ENCODE measurements around the gene PRICKLE2. TPM values are rescaled to one million over a fixed set of nuclear protein-coding genes. Genes with fewer than 3 reads are reported as not detected.

PRICKLE2 gene
- total RNA-seq, 4 donors from 2014 or later = 26.2 to 87.3 (median 47.9) TPM

DNA sequence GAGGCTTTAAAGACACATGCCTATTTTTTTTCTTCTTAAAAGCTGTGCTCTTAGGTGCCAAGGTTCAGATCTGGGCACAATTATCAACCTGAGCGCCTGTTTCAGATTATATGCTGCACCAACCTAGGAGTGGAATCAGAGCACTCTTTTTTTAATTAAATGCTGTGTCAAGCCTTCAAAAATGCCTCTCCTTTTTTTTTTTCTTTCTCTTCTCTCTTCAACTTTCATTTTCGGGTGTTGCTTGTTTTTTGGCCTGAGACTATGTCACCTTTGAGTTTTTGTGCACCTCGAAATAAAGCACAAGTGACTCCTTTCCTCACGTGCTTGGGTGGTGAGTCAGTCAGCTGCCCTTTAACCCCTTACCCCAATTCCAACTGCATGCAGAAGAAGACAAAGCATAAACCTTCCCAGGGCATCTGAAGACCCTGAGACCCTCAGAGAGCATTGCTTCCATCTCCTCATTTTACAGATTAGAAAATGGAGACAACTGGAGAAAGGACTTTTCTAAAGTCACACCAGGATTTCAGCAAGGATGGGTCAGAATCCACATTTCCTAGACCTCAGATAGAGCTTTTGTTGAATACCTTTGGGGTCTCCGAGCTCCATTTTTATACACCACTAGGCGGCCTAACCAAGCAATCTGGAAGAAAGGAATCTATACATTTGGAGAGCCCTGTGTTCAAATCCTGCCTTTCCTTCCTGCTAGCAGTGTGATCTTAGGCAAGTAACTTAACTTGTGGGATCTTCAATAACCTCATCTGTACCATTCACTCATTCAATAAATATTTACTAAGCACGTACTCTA is 631 bp upstream of the PRICKLE2 start:
- TF ChIP-seq CTCF (IDR thresholded peaks at IDR 0.05) (no peak), POLR2A (IDR thresholded peaks at IDR 0.05) (no peak)
- peaks cover 11 to 20% of the 10 kb centered on the region in 2 donors for H3K4me1 ChIP-seq
- peak overlapping the region; percentile 76 to 87 for H3K27ac ChIP-seq
- DNase-seq = no peak
- H3K36me3 ChIP-seq = no peaks in the 10 kb centered on the region
- no peaks in the 10 kb centered on the region for H3K9me3 ChIP-seq
- intact Hi-C loops (cut with DNase I; ENCODE audit: low total_unique reads) = no loop called here
- H3K27me3 ChIP-seq = no peaks in the 10 kb centered on the region
- H3K4me3 ChIP-seq = peak overlapping the region; percentile 25 to 29

DNA sequence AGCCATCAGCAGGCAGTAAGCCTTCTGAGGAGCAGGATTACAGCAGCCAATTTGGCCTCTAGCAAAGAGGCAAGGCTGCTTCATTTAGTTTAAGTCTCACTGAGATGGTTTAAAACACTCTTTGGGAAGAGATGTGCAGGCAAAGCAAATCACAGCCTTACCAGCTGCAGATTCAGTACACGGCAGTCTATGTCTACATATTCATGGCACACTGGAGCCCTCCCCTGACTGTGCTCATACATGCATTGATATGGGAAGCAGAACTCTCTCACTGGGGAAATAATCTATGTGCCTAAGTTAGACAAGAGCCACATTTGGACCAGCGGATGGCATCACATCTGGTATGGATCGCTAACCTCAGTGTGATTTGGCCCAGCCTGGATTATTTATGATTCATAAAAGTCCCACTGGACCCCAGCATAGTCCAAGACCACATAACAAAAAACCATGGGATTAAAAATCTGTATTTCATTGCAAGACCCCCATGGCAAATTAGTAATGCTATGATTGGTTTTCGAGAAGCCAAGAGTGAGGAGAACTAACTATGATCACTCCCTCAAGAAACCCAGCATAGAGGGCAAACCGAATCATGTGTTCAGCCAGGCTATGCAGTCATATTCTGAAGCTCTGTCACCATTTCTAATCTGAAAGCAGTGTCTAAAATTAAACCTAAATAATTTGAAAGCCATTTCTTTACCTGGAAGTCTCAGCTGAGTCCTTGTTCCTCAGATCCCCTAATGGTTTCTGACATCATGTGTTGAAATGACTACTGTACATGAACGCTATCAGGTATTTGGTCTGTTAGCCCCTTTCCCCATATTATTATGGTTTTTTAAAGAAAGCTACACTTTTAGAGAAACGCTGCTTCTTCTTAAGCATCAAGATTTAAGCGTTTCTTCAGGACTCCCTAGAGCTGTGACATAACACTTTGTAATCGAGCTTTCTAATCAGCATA is 1.2 kb downstream of the PRICKLE2 start:
- Histone ChIP-seq H3K27me3 (no peaks in the 10 kb centered on the region), H3K36me3 (no peaks in the 10 kb centered on the region), H3K27ac (peak overlapping the region; percentile 76 to 87), H3K4me1 (peaks cover 11 to 28% of the 10 kb centered on the region in 2 donors), H3K4me3 (peak overlapping the region; percentile 25 to 29), H3K9me3 (no peaks in the 10 kb centered on the region)
- peak in 1 of 2 donors; percentile 44 for DNase-seq
- TF ChIP-seq CTCF (IDR thresholded peaks at IDR 0.05) = peak in 1 of 4 experiments; percentile 23
- no peak for TF ChIP-seq POLR2A (IDR thresholded peaks at IDR 0.05)
- intact Hi-C loops (cut with DNase I; ENCODE audit: low total_unique reads) = no loop called here

- H3K4me1 ChIP-seq = peaks cover 11 to 30% of the 10 kb centered on the region in 2 donors
- no peaks in the 10 kb centered on the region for H3K27me3 ChIP-seq
- H3K4me3 ChIP-seq = no peak overlapping the region
These were observed 2.7 kb downstream of the PRICKLE2 start for GRCh38 chr3:64222501-64223111.

DNA sequence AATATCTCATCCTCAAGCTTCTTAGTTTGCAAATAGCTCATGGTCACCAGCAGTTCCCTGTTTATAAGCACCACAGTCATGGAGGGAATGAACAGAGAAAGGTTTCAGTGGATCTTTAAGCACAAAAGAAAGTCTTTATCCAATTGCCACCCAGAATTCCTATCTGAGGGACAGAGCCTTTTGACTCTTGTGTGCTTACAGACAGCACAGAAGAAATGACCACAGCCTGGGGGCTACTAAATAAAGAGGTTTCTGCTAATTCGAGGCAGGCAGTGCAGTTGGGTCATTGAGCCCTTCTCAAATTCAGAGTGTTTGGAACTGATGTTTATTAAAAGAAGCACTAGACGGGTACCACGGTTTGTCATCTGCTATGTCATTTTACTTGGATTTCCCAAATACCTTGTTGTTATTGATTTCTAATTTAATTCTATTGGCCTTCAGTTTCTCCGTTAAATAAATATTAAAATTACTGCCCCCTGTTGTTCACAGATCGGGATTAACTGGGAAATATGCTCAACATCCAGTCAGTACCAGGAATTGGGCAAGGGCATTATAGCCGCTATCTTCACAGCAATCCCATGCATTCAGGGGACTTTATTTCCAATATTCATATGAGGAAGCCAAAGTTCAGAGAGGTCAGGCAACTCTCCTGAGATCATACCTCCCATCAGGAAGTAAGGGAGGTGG is 3.6 kb downstream of the PRICKLE2 start:
- Histone ChIP-seq H3K4me3 (no peak overlapping the region), H3K36me3 (no peaks in the 10 kb centered on the region), H3K9me3 (no peaks in the 10 kb centered on the region), H3K4me1 (peaks cover 18 to 30% of the 10 kb centered on the region in 2 donors), H3K27ac (peak overlapping the region; percentile 76 to 87), H3K27me3 (no peaks in the 10 kb centered on the region)
- no peak for DNase-seq
- TF ChIP-seq CTCF (IDR thresholded peaks at IDR 0.05) = no peak
- intact Hi-C loops (cut with DNase I; ENCODE audit: low total_unique reads) = no loop called here

More at GRCh38 chr3:64222501-64223111, 2.7 kb downstream of the PRICKLE2 start:
- TF ChIP-seq POLR2A (IDR thresholded peaks at IDR 0.05) (no peak), CTCF (IDR thresholded peaks at IDR 0.05) (no peak)
- DNase-seq = no peak
- Histone ChIP-seq H3K27ac (peak overlapping the region; percentile 76 to 87), H3K9me3 (no peaks in the 10 kb centered on the region), H3K36me3 (no peaks in the 10 kb centered on the region)
- intact Hi-C loops (cut with DNase I; ENCODE audit: low total_unique reads) = no loop called here
